GM21367 (cell line): ENCODE measurements around the gene SCAMP2.

ENCODE experiments used
- ATAC-seq: cut with Tn5 transposase; IDR thresholded peaks from one replicate; pipeline ENCODE4 v1.9.1; 2021; ENCODE audit not compliant: unreplicated experiment

The SCAMP2 gene

GRCh38 chr15:74799255-74799855 lies 73.8 kb downstream of the SCAMP2 start:
- no peak for ATAC-seq

- ATAC-seq: no peak
These were observed 74.5 kb downstream of the SCAMP2 start for GRCh38 chr15:74798388-74799254.

GRCh38 chr15:74795966-74796625 lies 77.1 kb downstream of the SCAMP2 start:
- ATAC-seq: no peak

GRCh38 chr15:74794970-74795349 lies 78.2 kb downstream of the SCAMP2 start:
- no peak for ATAC-seq

GRCh38 chr15:74794248-74794969 lies 78.8 kb downstream of the SCAMP2 start:
- ATAC-seq: no peak
